ENCODE measurements around the gene DNAH17.

DNA sequence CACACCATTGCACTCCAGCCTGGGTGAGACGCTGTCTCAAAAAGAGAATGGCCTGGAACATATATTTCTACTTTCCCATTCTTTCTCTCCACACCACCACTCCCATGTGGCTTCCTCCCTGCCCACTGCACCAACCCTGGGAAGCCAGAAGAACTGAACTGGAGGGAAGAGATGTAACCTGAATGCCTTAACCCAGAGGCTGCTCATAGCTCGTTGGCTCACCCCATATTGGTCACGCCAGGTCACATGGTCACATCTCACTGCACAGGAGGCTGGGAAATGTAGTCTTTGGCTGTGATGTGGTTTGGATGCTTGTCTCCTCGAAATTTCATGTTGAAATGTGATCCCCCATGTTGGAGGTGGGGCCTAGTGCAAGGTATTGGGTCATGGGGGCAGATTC lies 5.9 kb upstream of the DNAH17 start:
- TF ChIP-seq, protein P1, sequence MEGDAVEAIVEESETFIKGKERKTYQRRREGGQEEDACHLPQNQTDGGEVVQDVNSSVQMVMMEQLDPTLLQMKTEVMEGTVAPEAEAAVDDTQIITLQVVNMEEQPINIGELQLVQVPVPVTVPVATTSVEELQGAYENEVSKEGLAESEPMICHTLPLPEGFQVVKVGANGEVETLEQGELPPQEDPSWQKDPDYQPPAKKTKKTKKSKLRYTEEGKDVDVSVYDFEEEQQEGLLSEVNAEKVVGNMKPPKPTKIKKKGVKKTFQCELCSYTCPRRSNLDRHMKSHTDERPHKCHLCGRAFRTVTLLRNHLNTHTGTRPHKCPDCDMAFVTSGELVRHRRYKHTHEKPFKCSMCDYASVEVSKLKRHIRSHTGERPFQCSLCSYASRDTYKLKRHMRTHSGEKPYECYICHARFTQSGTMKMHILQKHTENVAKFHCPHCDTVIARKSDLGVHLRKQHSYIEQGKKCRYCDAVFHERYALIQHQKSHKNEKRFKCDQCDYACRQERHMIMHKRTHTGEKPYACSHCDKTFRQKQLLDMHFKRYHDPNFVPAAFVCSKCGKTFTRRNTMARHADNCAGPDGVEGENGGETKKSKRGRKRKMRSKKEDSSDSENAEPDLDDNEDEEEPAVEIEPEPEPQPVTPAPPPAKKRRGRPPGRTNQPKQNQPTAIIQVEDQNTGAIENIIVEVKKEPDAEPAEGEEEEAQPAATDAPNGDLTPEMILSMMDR (IDR thresholded peaks at IDR 0.05) = no peak
- TF ChIP-seq POLR2A (IDR thresholded peaks at IDR 0.05) = no peak
- TF ChIP-seq POLR2AphosphoS5 (IDR thresholded peaks at IDR 0.05) = no peak
